ACC112 (cell line): ENCODE data around the gene KANSL1.

Source experiments
- H2AFZ ChIP-seq: fragments of 200-600 bp; sonication (generic); one replicate; pipeline ENCODE4 v1.6.0; 2017; ENCODE audit warnings: antibody characterized with exemption, low read length; ENCODE audit not compliant: unreplicated experiment
- H3K27ac ChIP-seq: fragments of 200-600 bp; sonication (generic); 2 replicates; pipeline ENCODE4 v1.5.1; 2014; ENCODE audit warnings: low read depth, mild to moderate bottlenecking, antibody characterized with exemption, low read length, moderate library complexity
- H3K27me3 ChIP-seq: fragments of 200-600 bp; sonication (generic); 2 replicates; pipeline ENCODE4 v1.6.1; 2014; ENCODE audit warnings: mild to moderate bottlenecking, antibody characterized with exemption, low read length, moderate library complexity, mixed read lengths; ENCODE audit not compliant: insufficient read depth
- H3K36me3 ChIP-seq: fragments of 200-600 bp; sonication (generic); 2 replicates; pipeline ENCODE4 v1.6.1; 2016; ENCODE audit warnings: mild to moderate bottlenecking, antibody characterized with exemption, low read length, moderate library complexity, mixed read lengths; ENCODE audit not compliant: insufficient read depth
- H3K4me1 ChIP-seq: fragments of 200-600 bp; sonication (generic); one replicate; pipeline ENCODE4 v1.6.1; 2016; ENCODE audit warnings: low read length, mixed read lengths; ENCODE audit not compliant: insufficient read depth, unreplicated experiment, control insufficient read depth
- H3K4me3 ChIP-seq: fragments of 200-600 bp; sonication (generic); 2 replicates; pipeline ENCODE4 v1.5.1; 2014; ENCODE audit warnings: mild to moderate bottlenecking, low read depth, low read length
- H3K79me2 ChIP-seq: fragments of 200-600 bp; sonication (generic); one replicate; pipeline ENCODE4 v1.6.0; 2016; ENCODE audit warnings: low read length; ENCODE audit not compliant: control insufficient read depth, unreplicated experiment, insufficient read depth

Gene KANSL1

GRCh38 chr17:46038937-46039336, 154.3 kb downstream of the KANSL1 start:
- no peaks in the 10 kb centered on the region for H3K4me1 ChIP-seq
- H3K27me3 ChIP-seq, result no peaks in the 10 kb centered on the region
- peaks cover 14% of the 10 kb centered on the region for H3K79me2 ChIP-seq
- H3K36me3 ChIP-seq, result peaks cover 47% of the 10 kb centered on the region
- no peak overlapping the region for H3K4me3 ChIP-seq
- no peak overlapping the region for H3K27ac ChIP-seq
- no peak overlapping the region for H2AFZ ChIP-seq

DNA sequence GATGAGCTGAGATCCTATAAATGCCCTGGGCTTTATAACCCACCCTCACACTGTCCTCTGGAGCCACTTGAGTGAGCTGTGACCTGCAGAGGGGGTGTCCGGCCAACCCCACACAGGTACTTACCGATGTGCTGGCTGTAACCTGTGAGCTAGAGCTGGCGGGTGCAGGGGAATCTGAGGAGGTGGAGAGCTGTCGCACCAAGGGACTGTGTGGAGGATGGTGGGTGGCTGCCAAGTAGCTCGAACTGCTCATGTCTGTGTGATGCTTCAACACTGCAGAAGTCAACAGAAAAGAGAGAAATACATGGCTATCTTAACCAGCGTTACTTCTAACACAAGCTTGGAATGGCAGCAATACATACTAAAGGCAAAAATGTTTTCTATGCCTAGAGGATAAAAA, 154.8 kb downstream of the KANSL1 start:
- Histone ChIP-seq H3K4me1 (no peaks in the 10 kb centered on the region), H2AFZ (no peak overlapping the region), H3K79me2 (peaks cover 11% of the 10 kb centered on the region), H3K27ac (no peak overlapping the region), H3K36me3 (peaks cover 42% of the 10 kb centered on the region), H3K4me3 (no peak overlapping the region), H3K27me3 (no peaks in the 10 kb centered on the region)

GRCh38 chr17:46037722-46038255, 155.4 kb downstream of the KANSL1 start:
- Histone ChIP-seq H3K27ac (no peak overlapping the region), H3K4me1 (no peaks in the 10 kb centered on the region), H2AFZ (no peak overlapping the region), H3K79me2 (peaks cover 6% of the 10 kb centered on the region), H3K27me3 (no peaks in the 10 kb centered on the region), H3K36me3 (peaks cover 35% of the 10 kb centered on the region), H3K4me3 (no peak overlapping the region)

DNA sequence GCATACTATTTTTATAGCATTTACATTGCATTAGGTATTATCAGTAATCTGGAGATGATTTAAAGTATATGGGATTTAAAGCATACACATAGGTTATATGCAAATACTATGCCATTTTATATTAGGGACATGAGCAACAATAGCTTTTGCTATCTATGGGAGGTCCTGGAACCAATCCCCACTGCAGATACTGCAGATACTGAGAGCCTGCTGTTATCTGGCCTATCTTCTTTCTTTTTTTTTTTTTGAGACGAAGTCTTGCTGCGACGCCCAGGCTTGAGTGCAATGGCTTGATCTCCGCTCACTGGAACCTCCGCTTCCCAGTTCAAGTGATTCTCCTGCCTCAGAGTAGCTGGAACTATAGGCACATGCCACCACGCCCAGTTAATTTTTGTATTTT, 156.7 kb downstream of the KANSL1 start:
- Histone ChIP-seq H2AFZ (no peak overlapping the region), H3K79me2 (no peaks in the 10 kb centered on the region), H3K4me1 (no peaks in the 10 kb centered on the region), H3K36me3 (peaks cover 33% of the 10 kb centered on the region), H3K4me3 (no peak overlapping the region), H3K27ac (no peak overlapping the region), H3K27me3 (no peaks in the 10 kb centered on the region)

- Histone ChIP-seq H3K27me3 (no peaks in the 10 kb centered on the region), H3K36me3 (peaks cover 33% of the 10 kb centered on the region), H2AFZ (no peak overlapping the region), H3K27ac (no peak overlapping the region), H3K4me3 (no peak overlapping the region), H3K79me2 (no peaks in the 10 kb centered on the region), H3K4me1 (no peaks in the 10 kb centered on the region)
These were observed 158.0 kb downstream of the KANSL1 start for GRCh38 chr17:46035112-46035818.

GRCh38 chr17:46033392-46033791, 159.8 kb downstream of the KANSL1 start:
- Histone ChIP-seq H3K4me3 (no peak overlapping the region), H3K4me1 (no peaks in the 10 kb centered on the region), H3K27me3 (no peaks in the 10 kb centered on the region), H2AFZ (no peak overlapping the region), H3K36me3 (peaks cover 18% of the 10 kb centered on the region), H3K79me2 (no peaks in the 10 kb centered on the region), H3K27ac (no peak overlapping the region)

DNA sequence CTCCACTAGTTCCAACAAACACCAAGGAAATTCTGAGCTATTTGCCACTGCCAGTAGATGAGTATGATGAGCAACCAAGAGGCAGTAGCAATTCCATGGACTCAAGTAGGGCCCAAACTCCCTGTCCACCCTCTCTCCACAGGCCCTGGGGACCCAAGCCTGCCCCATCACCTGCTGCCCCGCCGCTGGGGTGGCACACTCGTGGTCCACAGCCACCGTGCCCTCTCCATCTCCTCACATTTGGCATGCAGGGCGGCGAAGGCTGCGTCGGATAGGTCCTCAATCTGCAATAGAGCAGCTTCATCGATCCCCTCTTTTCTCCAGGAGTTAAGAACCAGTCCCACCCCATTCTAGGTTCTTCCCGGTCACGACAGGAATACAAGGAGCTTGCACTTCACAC, 160.3 kb downstream of the KANSL1 start:
- Histone ChIP-seq H3K4me3 (no peak overlapping the region), H3K27me3 (no peaks in the 10 kb centered on the region), H3K36me3 (peaks cover 13% of the 10 kb centered on the region), H3K79me2 (no peaks in the 10 kb centered on the region), H2AFZ (no peak overlapping the region), H3K4me1 (no peaks in the 10 kb centered on the region), H3K27ac (no peak overlapping the region)

DNA sequence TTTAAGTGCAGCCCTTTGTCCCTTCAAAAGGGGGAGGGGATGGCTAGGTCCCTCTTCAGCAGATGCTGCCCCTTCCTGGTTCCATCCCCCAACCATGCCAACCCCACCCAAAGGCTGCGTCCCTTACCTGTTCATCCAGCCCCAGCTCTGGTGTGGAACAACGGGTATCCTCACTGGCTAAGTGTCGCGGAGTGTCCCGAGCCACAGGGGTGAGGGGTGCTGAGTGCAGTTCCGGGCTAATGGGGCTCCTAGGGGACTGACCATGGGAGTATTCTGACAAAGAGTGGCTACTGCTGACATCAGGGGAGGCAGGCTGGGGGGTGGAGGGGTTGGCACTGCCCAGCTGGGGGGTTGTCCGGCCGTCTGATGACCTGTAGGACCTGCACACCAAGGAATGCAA, 161.3 kb downstream of the KANSL1 start:
- no peak overlapping the region for H3K4me3 ChIP-seq
- H3K36me3 ChIP-seq, result peaks cover 3% of the 10 kb centered on the region; the same call in 1 of the 2 replicates
- H3K4me1 ChIP-seq, result no peaks in the 10 kb centered on the region
- H3K27ac ChIP-seq, result no peak overlapping the region
- no peaks in the 10 kb centered on the region for H3K79me2 ChIP-seq
- no peaks in the 10 kb centered on the region for H3K27me3 ChIP-seq
- H2AFZ ChIP-seq, result no peak overlapping the region

GRCh38 chr17:46031440-46031839, 161.8 kb downstream of the KANSL1 start:
- Histone ChIP-seq H3K27me3 (no peaks in the 10 kb centered on the region), H3K79me2 (no peaks in the 10 kb centered on the region), H2AFZ (no peak overlapping the region), H3K36me3 (0 out of 2 replicates have a peak, but pooled peaks cover 2% of the 10 kb centered on the region), H3K4me3 (no peak overlapping the region), H3K4me1 (no peaks in the 10 kb centered on the region), H3K27ac (no peak overlapping the region)

DNA sequence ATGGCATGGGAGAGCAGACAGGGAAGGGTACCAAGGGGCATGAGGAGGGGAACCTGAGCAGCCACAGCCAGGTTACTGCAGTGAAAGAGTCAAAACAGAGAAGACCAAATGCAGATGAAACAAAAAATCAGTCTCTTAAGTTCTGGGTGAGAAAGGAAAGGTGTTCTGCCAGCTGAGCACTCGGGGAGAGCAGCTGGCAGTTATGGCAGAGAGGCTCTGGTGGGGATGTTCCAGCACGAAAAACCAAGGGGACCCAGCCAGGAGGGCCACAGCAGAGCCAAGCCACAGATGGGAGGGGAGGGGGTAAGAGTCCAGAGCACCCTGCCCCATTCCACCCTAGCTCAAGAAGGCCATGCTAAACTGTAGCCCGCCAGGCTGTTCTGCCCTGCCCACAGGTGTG, 162.5 kb downstream of the KANSL1 start:
- 0 out of 2 replicates have a peak, but pooled peaks cover 2% of the 10 kb centered on the region for H3K36me3 ChIP-seq
- no peak overlapping the region for H3K27ac ChIP-seq
- H3K4me3 ChIP-seq, result no peak overlapping the region
- no peaks in the 10 kb centered on the region for H3K4me1 ChIP-seq
- H3K27me3 ChIP-seq, result no peaks in the 10 kb centered on the region
- H3K79me2 ChIP-seq, result no peaks in the 10 kb centered on the region
- no peak overlapping the region for H2AFZ ChIP-seq

DNA sequence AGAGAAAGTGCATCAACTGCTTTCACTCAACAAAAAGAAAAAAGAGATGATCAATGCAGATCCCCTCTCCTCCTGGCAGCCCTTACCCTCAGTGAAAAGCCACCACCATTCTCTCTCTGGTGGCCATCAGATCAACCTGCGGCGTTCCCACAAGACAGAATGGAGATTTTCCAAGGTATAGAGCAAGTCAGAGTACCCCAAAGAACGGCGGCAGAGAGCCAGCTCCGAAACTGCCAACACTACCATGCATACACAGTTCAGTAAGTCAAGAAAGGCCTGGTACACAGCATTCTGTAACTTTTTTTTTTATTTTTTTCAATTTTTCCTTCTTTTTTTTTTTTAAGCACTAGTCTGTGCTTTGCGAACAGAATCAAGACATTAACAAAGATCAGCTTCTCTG, 163.6 kb downstream of the KANSL1 start:
- Histone ChIP-seq H3K27ac (no peak overlapping the region), H3K4me1 (no peaks in the 10 kb centered on the region), H2AFZ (no peak overlapping the region), H3K36me3 (0 out of 2 replicates have a peak, but pooled peaks cover 2% of the 10 kb centered on the region), H3K4me3 (no peak overlapping the region), H3K27me3 (no peaks in the 10 kb centered on the region), H3K79me2 (no peaks in the 10 kb centered on the region)
